ENCODE measurements around the gene TNFRSF19.

Gene TNFRSF19

GRCh38 chr13:23724196-23724970 lies 154.2 kb downstream of the TNFRSF19 start:
- DNase-seq = no peak
